Erythroblast (primary cell): Measurements from ENCODE around the gene KBTBD8.

Source experiments
- GATA1 ChIP-seq: IDR thresholded peaks from 2 replicates; pipeline ENCODE4 v1.6.1; 2011; ENCODE audit warnings: low read depth, mild to moderate bottlenecking, control low read depth, low read length, moderate library complexity
- POLR2A ChIP-seq: IDR thresholded peaks from 2 replicates; pipeline ENCODE4 v1.6.1; 2011; ENCODE audit warnings: mild to moderate bottlenecking, low read length

GRCh38 chr3:67018105-67018788 is 20.1 kb downstream of the KBTBD8 start:
- peak; percentile 37 for TF ChIP-seq POLR2A
- no peak for TF ChIP-seq GATA1
